Measurements from ENCODE around the gene STARD3. TPM values are rescaled to one million over a fixed set of nuclear protein-coding genes. Genes with fewer than 3 reads are reported as not detected.

STARD3 gene
- total and polyA plus RNA-seq, 4 experiments from 2014 or later: 42.2 to 110 (median 73.8) TPM

- H3K9me3 ChIP-seq (ENCODE audit: control insufficient read depth in 1 of 2, low read length in 2 of 2): no peaks in the 10 kb centered on the region
- no peak for DNase-seq
- H3K27ac Mint-ChIP-seq: no peak overlapping the region
- H3K27ac ChIP-seq (ENCODE audit: low read depth, low read length): no peak overlapping the region
- POLR2A ChIA-PET (ENCODE audit: partially characterized antibody): no interaction called here
- H3K27me3 ChIP-seq (ENCODE audit: insufficient read depth, low read length): peaks cover 60% of the 10 kb centered on the region
- H3K4me1 Mint-ChIP-seq: peaks cover 14 to 38% (median 20%) of the 10 kb centered on the region in 4 donors
- peaks cover 0 to 4% of the 10 kb centered on the region in 2 donors for H3K36me3 Mint-ChIP-seq
- peaks cover 32% of the 10 kb centered on the region for H3K4me1 ChIP-seq (ENCODE audit: insufficient read depth, low read length)
- no peaks in the 10 kb centered on the region for H3K36me3 ChIP-seq (ENCODE audit: insufficient read depth, low read length)
- peaks cover 0 to 5% (median 0%) of the 10 kb centered on the region in 8 donors for H3K9me3 Mint-ChIP-seq
- H3K4me3 Mint-ChIP-seq: peak overlapping the region in 2 of 8 donors; percentile 8 to 16
- intact Hi-C loops (cut with micrococcal nuclease): no loop called here
- H3K4me3 ChIP-seq (ENCODE audit: low read length in 2 of 2): no peak overlapping the region
- CTCF ChIA-PET (ENCODE audit: partially characterized antibody): interaction anchor here (1.1 to 2.0 kb wide), 2 partner anchors 25 to 48 kb away, joined by 3 to 4 read pairs; no protein-coding TSS in a partner anchor
- H3K27me3 Mint-ChIP-seq: peaks cover 68 to 71% of the 10 kb centered on the region in 2 donors
Observed at GRCh38 chr17:39596543-39597267, 40.2 kb upstream of the STARD3 start.

GRCh38 chr17:39597372-39598046 lies 39.4 kb upstream of the STARD3 start:
- Histone ChIP-seq H3K9me3 (ENCODE audit: control insufficient read depth in 1 of 2, low read length in 2 of 2) (no peaks in the 10 kb centered on the region), H3K27ac (ENCODE audit: low read depth, low read length) (no peak overlapping the region), H3K4me1 (ENCODE audit: insufficient read depth, low read length) (peaks cover 32% of the 10 kb centered on the region), H3K27me3 (ENCODE audit: insufficient read depth, low read length) (peaks cover 68% of the 10 kb centered on the region), H3K36me3 (ENCODE audit: insufficient read depth, low read length) (no peaks in the 10 kb centered on the region), H3K4me3 (ENCODE audit: low read length in 2 of 2) (no peak overlapping the region)
- Mint-ChIP-seq H3K27ac (peak overlapping the region in 1 of 7 donors; percentile 73), H3K36me3 (peaks cover 0 to 4% of the 10 kb centered on the region in 2 donors), H3K4me1 (peaks cover 11 to 46% (median 19%) of the 10 kb centered on the region in 4 donors), H3K9me3 (peaks cover 0 to 5% (median 0%) of the 10 kb centered on the region in 8 donors), H3K27me3 (peaks cover 70 to 71% of the 10 kb centered on the region in 2 donors), H3K4me3 (peak overlapping the region in 6 of 8 donors; percentile 17 to 56 (median 34))
- intact Hi-C loops (cut with micrococcal nuclease): no loop called here
- no peak for DNase-seq
- POLR2A ChIA-PET (ENCODE audit: partially characterized antibody): interaction anchor here (1.0 kb wide), 1 partner anchor 8 kb away, joined by 3 read pairs; no protein-coding TSS in a partner anchor
- CTCF ChIA-PET (ENCODE audit: partially characterized antibody): interaction anchor here (1.0 to 2.0 kb wide), 3 partner anchors 24 to 49 kb away, joined by 3 to 4 read pairs (median 3); no protein-coding TSS in a partner anchor

GRCh38 chr17:39598047-39598481 lies 38.9 kb upstream of the STARD3 start:
- H3K36me3 ChIP-seq (ENCODE audit: insufficient read depth, low read length): no peaks in the 10 kb centered on the region
- ChIA-PET POLR2A (ENCODE audit: partially characterized antibody) (interaction anchor here (1.0 kb wide), 1 partner anchor 9 kb away, joined by 3 read pairs; no protein-coding TSS in a partner anchor), CTCF (ENCODE audit: partially characterized antibody) (interaction anchor here (1.0 to 2.0 kb wide), 3 partner anchors 24 to 49 kb away, joined by 3 to 4 read pairs (median 3); no protein-coding TSS in a partner anchor)
- Mint-ChIP-seq H3K9me3 (peaks cover 0 to 4% (median 0%) of the 10 kb centered on the region in 8 donors), H3K36me3 (peaks cover 0 to 4% of the 10 kb centered on the region in 2 donors), H3K27ac (no peak overlapping the region), H3K4me3 (peak overlapping the region in 5 of 8 donors; percentile 7 to 56 (median 32)), H3K27me3 (peaks cover 73 to 74% of the 10 kb centered on the region in 2 donors), H3K4me1 (peaks cover 11 to 51% (median 19%) of the 10 kb centered on the region in 4 donors)
- no peak for DNase-seq
- no peak overlapping the region for H3K27ac ChIP-seq (ENCODE audit: low read depth, low read length)
- H3K4me3 ChIP-seq (ENCODE audit: low read length in 2 of 2): no peak overlapping the region
- no peaks in the 10 kb centered on the region for H3K9me3 ChIP-seq (ENCODE audit: control insufficient read depth in 1 of 2, low read length in 2 of 2)
- H3K27me3 ChIP-seq (ENCODE audit: insufficient read depth, low read length): peaks cover 67% of the 10 kb centered on the region
- intact Hi-C loops (cut with micrococcal nuclease): no loop called here
- peaks cover 32% of the 10 kb centered on the region for H3K4me1 ChIP-seq (ENCODE audit: insufficient read depth, low read length)

- Mint-ChIP-seq H3K4me3 (peak overlapping the region in 4 of 8 donors; percentile 15 to 56 (median 37)), H3K9me3 (no peaks in the 10 kb centered on the region), H3K4me1 (peaks cover 14 to 57% (median 22%) of the 10 kb centered on the region in 4 donors), H3K27me3 (peaks cover 73 to 76% of the 10 kb centered on the region in 2 donors), H3K27ac (no peak overlapping the region), H3K36me3 (peaks cover 0 to 1% of the 10 kb centered on the region in 2 donors)
- H3K36me3 ChIP-seq (ENCODE audit: insufficient read depth, low read length): no peaks in the 10 kb centered on the region
- POLR2A ChIA-PET (ENCODE audit: partially characterized antibody): interaction anchor here (1.0 kb wide), 1 partner anchor 10 kb away, joined by 3 read pairs; no protein-coding TSS in a partner anchor
- DNase-seq: no peak
- CTCF ChIA-PET (ENCODE audit: partially characterized antibody): interaction anchor here (1.1 to 2.0 kb wide), 2 partner anchors 23 to 55 kb away, joined by 3 to 4 read pairs; no protein-coding TSS in a partner anchor
- H3K4me3 ChIP-seq (ENCODE audit: low read length in 2 of 2): no peak overlapping the region
- peaks cover 33% of the 10 kb centered on the region for H3K4me1 ChIP-seq (ENCODE audit: insufficient read depth, low read length)
- no peak overlapping the region for H3K27ac ChIP-seq (ENCODE audit: low read depth, low read length)
- intact Hi-C loops (cut with micrococcal nuclease): no loop called here
- H3K9me3 ChIP-seq (ENCODE audit: control insufficient read depth in 1 of 2, low read length in 2 of 2): no peaks in the 10 kb centered on the region
- H3K27me3 ChIP-seq (ENCODE audit: insufficient read depth, low read length): peaks cover 67% of the 10 kb centered on the region
Observed at GRCh38 chr17:39598630-39599003, 38.3 kb upstream of the STARD3 start.

- no peak for DNase-seq
- Mint-ChIP-seq H3K27me3 (peaks cover 72 to 76% of the 10 kb centered on the region in 2 donors), H3K4me1 (peaks cover 16 to 60% (median 25%) of the 10 kb centered on the region in 4 donors), H3K4me3 (peak overlapping the region in 4 of 8 donors; percentile 15 to 39 (median 28)), H3K9me3 (no peaks in the 10 kb centered on the region), H3K36me3 (no peaks in the 10 kb centered on the region), H3K27ac (no peak overlapping the region)
- H3K4me3 ChIP-seq (ENCODE audit: low read length in 2 of 2): no peak overlapping the region
- peaks cover 73% of the 10 kb centered on the region for H3K27me3 ChIP-seq (ENCODE audit: insufficient read depth, low read length)
- H3K9me3 ChIP-seq (ENCODE audit: control insufficient read depth in 1 of 2, low read length in 2 of 2): no peaks in the 10 kb centered on the region
- ChIA-PET CTCF (ENCODE audit: partially characterized antibody) (interaction anchor here (1.1 to 2.6 kb wide), 3 partner anchors 22 to 55 kb away, joined by 3 to 9 read pairs (median 4); no protein-coding TSS in a partner anchor), POLR2A (ENCODE audit: partially characterized antibody) (interaction anchor here (0.6 to 0.7 kb wide), 2 partner anchors 33 to 621 kb away, joined by 3 read pairs; no protein-coding TSS in a partner anchor)
- no peak overlapping the region for H3K27ac ChIP-seq (ENCODE audit: low read depth, low read length)
- no peaks in the 10 kb centered on the region for H3K36me3 ChIP-seq (ENCODE audit: insufficient read depth, low read length)
- peaks cover 38% of the 10 kb centered on the region for H3K4me1 ChIP-seq (ENCODE audit: insufficient read depth, low read length)
- intact Hi-C loops (cut with micrococcal nuclease): no loop called here
Observed at GRCh38 chr17:39599004-39599664, 37.8 kb upstream of the STARD3 start.

GRCh38 chr17:39599665-39600231 lies 37.2 kb upstream of the STARD3 start:
- POLR2A ChIA-PET (ENCODE audit: partially characterized antibody): interaction anchor here (0.6 to 0.7 kb wide), 2 partner anchors 34 to 620 kb away, joined by 3 read pairs; no protein-coding TSS in a partner anchor
- Histone ChIP-seq H3K36me3 (ENCODE audit: insufficient read depth, low read length) (no peaks in the 10 kb centered on the region), H3K4me3 (ENCODE audit: low read length in 2 of 2) (no peak overlapping the region), H3K9me3 (ENCODE audit: control insufficient read depth in 1 of 2, low read length in 2 of 2) (no peaks in the 10 kb centered on the region), H3K27me3 (ENCODE audit: insufficient read depth, low read length) (peaks cover 75% of the 10 kb centered on the region), H3K4me1 (ENCODE audit: insufficient read depth, low read length) (peaks cover 43% of the 10 kb centered on the region), H3K27ac (ENCODE audit: low read depth, low read length) (no peak overlapping the region)
- no peak overlapping the region for H3K27ac Mint-ChIP-seq
- no peaks in the 10 kb centered on the region for H3K9me3 Mint-ChIP-seq
- peak overlapping the region in 2 of 8 donors; percentile 21 to 35 for H3K4me3 Mint-ChIP-seq
- H3K36me3 Mint-ChIP-seq: no peaks in the 10 kb centered on the region
- CTCF ChIA-PET (ENCODE audit: partially characterized antibody): interaction anchor here (1.1 to 2.6 kb wide), 2 partner anchors 22 to 54 kb away, joined by 3 to 9 read pairs; no protein-coding TSS in a partner anchor
- intact Hi-C loops (cut with micrococcal nuclease): no loop called here
- DNase-seq: no peak
- peaks cover 17 to 63% (median 25%) of the 10 kb centered on the region in 4 donors for H3K4me1 Mint-ChIP-seq
- peaks cover 72% of the 10 kb centered on the region in 2 donors for H3K27me3 Mint-ChIP-seq

Data from CD4-positive, alpha-beta memory T cell (primary cell).